Tibial nerve (tissue), 4 donors: Measurements from ENCODE around the gene ADAD2.

Experiments used
- CTCF ChIP-seq, 5 experiments: fragments of 200-600 bp in 3 of 5; fragments of 450-650 bp in 2 of 5; sonication (generic) in 3 of 5; IDR thresholded peaks; one replicate each; pipeline ENCODE4 v1.5.1; 2016 to 2019; ENCODE audit warnings: antibody characterized with exemption in 5 of 5, mild to moderate bottlenecking in 3 of 5, moderate library complexity in 2 of 5
- EP300 ChIP-seq, 2 donors: sonication (generic); formaldehyde crosslinking; IDR thresholded peaks; one replicate each; pipeline ENCODE4 v1.6.1; 2017; ENCODE audit warnings: antibody characterized with exemption in 2 of 2, mild to moderate bottlenecking in 1 of 2
- POLR2A ChIP-seq, 2 donors: fragments of 450-650 bp; IDR thresholded peaks; one replicate each; pipeline ENCODE4 v1.6.1; 2017; ENCODE audit warnings: antibody characterized with exemption in 2 of 2, mild to moderate bottlenecking in 2 of 2, moderate library complexity in 2 of 2

GRCh38 chr16:84239909-84240308 is 49.0 kb downstream of the ADAD2 start, which contains the start of gene KCNG4:
- TF ChIP-seq POLR2A (IDR thresholded peaks at IDR 0.05) (no peak), CTCF (IDR thresholded peaks at IDR 0.05) (no peak), EP300 (IDR thresholded peaks at IDR 0.05) (no peak)
